ENCODE measurements around the gene BBLN. TPM values are rescaled to one million over a fixed set of nuclear protein-coding genes. Genes with fewer than 3 reads are reported as not detected.

BBLN gene
- total RNA-seq, 1 experiment from 2014 or later = 41.9 TPM

DNA sequence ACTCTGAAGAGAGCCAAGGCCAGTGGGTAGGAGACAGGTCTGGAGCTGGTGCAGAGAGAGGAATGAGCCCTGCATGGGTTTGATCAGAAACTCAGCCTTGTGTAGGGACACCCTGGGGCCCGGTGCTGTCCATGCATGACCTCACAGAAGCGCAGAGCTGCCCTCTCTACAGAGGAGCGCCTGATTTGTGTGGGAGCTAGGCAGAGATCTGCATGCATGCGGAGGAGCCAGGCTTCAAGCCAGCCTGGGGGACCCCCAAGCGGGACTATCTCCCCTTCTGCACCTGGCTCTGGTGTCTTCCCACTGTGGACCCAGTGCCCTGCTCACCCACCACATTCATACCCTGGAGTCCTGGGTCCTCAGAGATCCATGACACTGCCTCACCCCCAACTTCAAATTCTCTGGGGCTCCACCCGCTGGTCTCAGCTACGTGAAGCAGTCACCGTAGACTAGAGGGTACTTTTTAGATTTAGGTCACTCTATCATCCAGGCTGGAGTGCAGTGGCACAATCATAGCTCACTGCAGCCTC is 13.4 kb upstream of the BBLN start:
- no peaks in the 10 kb centered on the region for H3K36me3 ChIP-seq (ENCODE audit: insufficient read depth, low read length, poor library complexity, severe bottlenecking)
- intact Hi-C loops (cut with micrococcal nuclease; ENCODE audit: unreplicated experiment) = no loop called here
- BruUV-seq (replicated peaks) = no TSS peak
- TF ChIP-seq, protein P1, sequence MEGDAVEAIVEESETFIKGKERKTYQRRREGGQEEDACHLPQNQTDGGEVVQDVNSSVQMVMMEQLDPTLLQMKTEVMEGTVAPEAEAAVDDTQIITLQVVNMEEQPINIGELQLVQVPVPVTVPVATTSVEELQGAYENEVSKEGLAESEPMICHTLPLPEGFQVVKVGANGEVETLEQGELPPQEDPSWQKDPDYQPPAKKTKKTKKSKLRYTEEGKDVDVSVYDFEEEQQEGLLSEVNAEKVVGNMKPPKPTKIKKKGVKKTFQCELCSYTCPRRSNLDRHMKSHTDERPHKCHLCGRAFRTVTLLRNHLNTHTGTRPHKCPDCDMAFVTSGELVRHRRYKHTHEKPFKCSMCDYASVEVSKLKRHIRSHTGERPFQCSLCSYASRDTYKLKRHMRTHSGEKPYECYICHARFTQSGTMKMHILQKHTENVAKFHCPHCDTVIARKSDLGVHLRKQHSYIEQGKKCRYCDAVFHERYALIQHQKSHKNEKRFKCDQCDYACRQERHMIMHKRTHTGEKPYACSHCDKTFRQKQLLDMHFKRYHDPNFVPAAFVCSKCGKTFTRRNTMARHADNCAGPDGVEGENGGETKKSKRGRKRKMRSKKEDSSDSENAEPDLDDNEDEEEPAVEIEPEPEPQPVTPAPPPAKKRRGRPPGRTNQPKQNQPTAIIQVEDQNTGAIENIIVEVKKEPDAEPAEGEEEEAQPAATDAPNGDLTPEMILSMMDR (conservative IDR thresholded peaks at IDR 0.05; ENCODE audit: low read depth, low read length) = no peak
- no peak for TF ChIP-seq EZH2 (IDR thresholded peaks at IDR 0.05; ENCODE audit: borderline replicate concordance, low read depth, low read length, poor library complexity, severe bottlenecking)
- H3K4me3 ChIP-seq (ENCODE audit: low read depth, low read length, poor library complexity, severe bottlenecking) = no peak overlapping the region
- POLR2A ChIA-PET (ENCODE audit: low non-redundant PET) = no interaction called here
- no peaks in the 10 kb centered on the region for H3K27me3 ChIP-seq (replicated peaks; ENCODE audit: insufficient read depth, low read depth, low read length, poor library complexity)
- CTCF ChIA-PET = interaction anchor here (1.0 kb wide), 1 partner anchor 29 kb away, joined by 3 read pairs; no protein-coding TSS in a partner anchor
- H3K9me3 ChIP-seq (ENCODE audit: low read depth, low read length, poor library complexity, severe bottlenecking) = no peaks in the 10 kb centered on the region
- no peaks in the 10 kb centered on the region for H3K4me1 ChIP-seq (ENCODE audit: insufficient read depth, low read length, poor library complexity, severe bottlenecking)
- no peak overlapping the region for H3K27ac ChIP-seq (ENCODE audit: low read depth, low read length, poor library complexity, severe bottlenecking)
- DNase-seq (ENCODE audit: low spot score) = no peak

DNA sequence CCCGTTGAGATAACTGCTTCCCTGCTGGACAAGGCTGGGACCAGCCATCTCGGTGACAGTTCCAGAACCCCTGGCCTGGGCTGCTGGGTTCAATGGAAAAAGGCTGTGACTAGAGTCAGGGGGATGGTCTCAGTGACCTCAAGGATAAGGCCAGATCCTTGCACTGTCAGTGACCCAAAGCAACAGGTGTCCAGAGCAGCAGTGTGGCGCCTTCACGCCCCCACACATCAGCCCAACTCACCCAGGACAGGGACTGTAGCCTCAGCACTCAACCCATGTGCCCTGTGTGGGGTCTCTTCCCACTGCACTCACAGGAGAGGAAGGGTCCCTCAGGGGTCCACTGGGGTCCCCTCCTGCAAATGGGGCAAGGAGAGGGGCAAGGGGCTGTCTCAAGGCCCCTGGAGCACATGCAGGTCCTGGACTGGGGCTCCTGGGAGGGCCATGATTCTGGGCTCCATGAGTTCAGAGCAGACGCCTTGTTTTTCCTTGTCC is 11.5 kb upstream of the BBLN start:
- H3K27me3 ChIP-seq (replicated peaks; ENCODE audit: insufficient read depth, low read depth, low read length, poor library complexity) = no peaks in the 10 kb centered on the region
- ChIA-PET POLR2A (ENCODE audit: low non-redundant PET) (no interaction called here), CTCF (no interaction called here)
- no peak overlapping the region for H3K27ac ChIP-seq (ENCODE audit: low read depth, low read length, poor library complexity, severe bottlenecking)
- TF ChIP-seq EZH2 (IDR thresholded peaks at IDR 0.05; ENCODE audit: borderline replicate concordance, low read depth, low read length, poor library complexity, severe bottlenecking) = no peak
- TF ChIP-seq, protein P1 (conservative IDR thresholded peaks at IDR 0.05; ENCODE audit: low read depth, low read length) = no peak
- no peaks in the 10 kb centered on the region for H3K36me3 ChIP-seq (ENCODE audit: insufficient read depth, low read length, poor library complexity, severe bottlenecking)
- H3K4me1 ChIP-seq (ENCODE audit: insufficient read depth, low read length, poor library complexity, severe bottlenecking) = no peaks in the 10 kb centered on the region
- no peak overlapping the region for H3K4me3 ChIP-seq (ENCODE audit: low read depth, low read length, poor library complexity, severe bottlenecking)
- no peaks in the 10 kb centered on the region for H3K9me3 ChIP-seq (ENCODE audit: low read depth, low read length, poor library complexity, severe bottlenecking)
- BruUV-seq (replicated peaks) = no TSS peak
- intact Hi-C loops (cut with micrococcal nuclease; ENCODE audit: unreplicated experiment) = no loop called here
- no peak for DNase-seq (ENCODE audit: low spot score)

DNA sequence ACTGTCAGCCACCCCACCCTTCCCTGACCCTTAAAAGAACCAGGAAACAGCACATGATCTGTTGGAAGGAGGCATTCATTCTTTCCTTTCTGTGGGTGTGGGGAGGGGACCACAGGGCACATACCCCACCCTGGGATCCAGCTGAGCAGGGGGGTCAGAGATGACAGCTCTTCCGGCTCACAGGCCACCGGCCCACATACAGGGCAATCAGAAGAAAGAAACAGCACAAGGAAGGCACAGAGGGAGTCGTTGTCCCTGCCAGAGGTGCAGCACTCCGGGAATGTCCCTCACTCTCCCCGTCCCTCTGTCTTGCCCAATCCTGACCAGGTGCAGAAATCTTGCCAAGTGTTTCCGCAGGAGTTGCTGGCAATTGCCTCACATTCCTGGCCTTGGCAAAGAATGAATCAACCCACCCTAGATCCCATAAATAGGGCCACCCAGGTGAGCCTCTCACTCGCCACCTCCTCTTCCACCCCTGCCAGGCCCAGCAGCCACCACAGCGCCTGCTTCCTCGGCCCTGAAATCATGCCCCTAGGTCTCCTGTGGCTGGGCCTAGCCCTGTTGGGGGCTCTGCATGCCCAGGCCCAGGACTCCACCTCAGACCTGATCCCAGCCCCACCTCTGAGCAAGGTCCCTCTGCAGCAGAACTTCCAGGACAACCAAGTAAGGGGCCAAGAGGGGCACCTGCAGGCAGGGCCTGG is 10.9 kb upstream of the BBLN start, which contains the start of gene LCN2:
TSS of gene LCN2 (plus strand) at position 453 of the 701 bp plus-strand sequence. CDS start at position 526, 73 bp downstream.
- Histone ChIP-seq H3K4me3 (ENCODE audit: low read depth, low read length, poor library complexity, severe bottlenecking) (no peak within 1 kb of the TSS), H3K27ac (ENCODE audit: low read depth, low read length, poor library complexity, severe bottlenecking) (no peak within 1 kb of the TSS), H3K27me3 (replicated peaks; ENCODE audit: insufficient read depth, low read depth, low read length, poor library complexity) (no peaks in the 10 kb centered on the region), H3K9me3 (ENCODE audit: low read depth, low read length, poor library complexity, severe bottlenecking) (no peaks in the 10 kb centered on the region), H3K36me3 (ENCODE audit: insufficient read depth, low read length, poor library complexity, severe bottlenecking) (no peaks in the 10 kb centered on the region), H3K4me1 (ENCODE audit: insufficient read depth, low read length, poor library complexity, severe bottlenecking) (no peaks in the 10 kb centered on the region)
- DNase-seq (ENCODE audit: low spot score) = no peak
- intact Hi-C loops (cut with micrococcal nuclease; ENCODE audit: unreplicated experiment) = no loop called here
- CTCF ChIA-PET = no interaction called here
- POLR2A ChIA-PET (ENCODE audit: low non-redundant PET) = no interaction called here
- no TSS peak for BruUV-seq (replicated peaks)
- no peak for TF ChIP-seq EZH2 (IDR thresholded peaks at IDR 0.05; ENCODE audit: borderline replicate concordance, low read depth, low read length, poor library complexity, severe bottlenecking)
- TF ChIP-seq, protein P1 (conservative IDR thresholded peaks at IDR 0.05; ENCODE audit: low read depth, low read length) = no peak
